ENCODE measurements around the gene INSYN2B. TPM values are rescaled to one million over a fixed set of nuclear protein-coding genes. Genes with fewer than 3 reads are reported as not detected.

INSYN2B gene
- total RNA-seq, 2 experiments from 2014 or later = not detected

- Mint-ChIP-seq H3K27ac (no peak overlapping the region), H3K27me3 (no peaks in the 10 kb centered on the region), H3K36me3 (peaks cover 20% of the 10 kb centered on the region), H3K9me3 (no peaks in the 10 kb centered on the region), H3K4me3 (no peak overlapping the region), H3K4me1 (ENCODE audit: low read depth) (peaks cover 8% of the 10 kb centered on the region)
- intact Hi-C loops (cut with micrococcal nuclease) = no loop called here
- no peak for DNase-seq
- ChIA-PET CTCF (no interaction called here), POLR2A (no interaction called here)
These were observed 104.6 kb downstream of the INSYN2B start for GRCh38 chr5:169875731-169876130.

GRCh38 chr5:169875091-169875728 is 105.1 kb downstream of the INSYN2B start:
- no peak overlapping the region for H3K4me3 Mint-ChIP-seq
- ChIA-PET CTCF (no interaction called here), POLR2A (no interaction called here)
- H3K27me3 Mint-ChIP-seq = no peaks in the 10 kb centered on the region
- H3K36me3 Mint-ChIP-seq = peaks cover 20% of the 10 kb centered on the region
- intact Hi-C loops (cut with micrococcal nuclease) = no loop called here
- DNase-seq = no peak
- H3K4me1 Mint-ChIP-seq (ENCODE audit: low read depth) = peaks cover 8% of the 10 kb centered on the region
- H3K27ac Mint-ChIP-seq = no peak overlapping the region
- no peaks in the 10 kb centered on the region for H3K9me3 Mint-ChIP-seq

- H3K27ac Mint-ChIP-seq = no peak overlapping the region
- H3K4me1 Mint-ChIP-seq (ENCODE audit: low read depth) = peaks cover 8% of the 10 kb centered on the region
- peaks cover 25% of the 10 kb centered on the region for H3K36me3 Mint-ChIP-seq
- DNase-seq = no peak
- no peak overlapping the region for H3K4me3 Mint-ChIP-seq
- H3K27me3 Mint-ChIP-seq = no peaks in the 10 kb centered on the region
- intact Hi-C loops (cut with micrococcal nuclease) = no loop called here
- ChIA-PET CTCF (no interaction called here), POLR2A (no interaction called here)
- no peaks in the 10 kb centered on the region for H3K9me3 Mint-ChIP-seq
These were observed 105.7 kb downstream of the INSYN2B start for GRCh38 chr5:169874621-169875020.

- no peak overlapping the region for H3K27ac Mint-ChIP-seq
- no peak for DNase-seq
- H3K4me3 Mint-ChIP-seq = no peak overlapping the region
- ChIA-PET POLR2A (interaction anchor here (0.7 kb wide), 1 partner anchor 157 kb away, joined by 4 read pairs; no protein-coding TSS in a partner anchor), CTCF (no interaction called here)
- peaks cover 25% of the 10 kb centered on the region for H3K36me3 Mint-ChIP-seq
- H3K9me3 Mint-ChIP-seq = no peaks in the 10 kb centered on the region
- peaks cover 8% of the 10 kb centered on the region for H3K4me1 Mint-ChIP-seq (ENCODE audit: low read depth)
- intact Hi-C loops (cut with micrococcal nuclease) = no loop called here
- no peaks in the 10 kb centered on the region for H3K27me3 Mint-ChIP-seq
These were observed 106.7 kb downstream of the INSYN2B start for GRCh38 chr5:169873642-169874041.

- ChIA-PET POLR2A (no interaction called here), CTCF (no interaction called here)
- no peak for DNase-seq
- Mint-ChIP-seq H3K36me3 (peaks cover 27% of the 10 kb centered on the region), H3K4me1 (ENCODE audit: low read depth) (peaks cover 8% of the 10 kb centered on the region), H3K9me3 (no peaks in the 10 kb centered on the region), H3K27ac (no peak overlapping the region), H3K4me3 (no peak overlapping the region), H3K27me3 (no peaks in the 10 kb centered on the region)
- intact Hi-C loops (cut with micrococcal nuclease) = no loop called here
These were observed 108.3 kb downstream of the INSYN2B start for GRCh38 chr5:169871826-169872490.

GRCh38 chr5:169870211-169870610 is 110.1 kb downstream of the INSYN2B start:
- no peak overlapping the region for H3K27ac Mint-ChIP-seq
- no peak overlapping the region for H3K4me3 Mint-ChIP-seq
- CTCF ChIA-PET = no interaction called here
- peaks cover 25% of the 10 kb centered on the region for H3K36me3 Mint-ChIP-seq
- POLR2A ChIA-PET = no interaction called here
- no peaks in the 10 kb centered on the region for H3K4me1 Mint-ChIP-seq (ENCODE audit: low read depth)
- no peak for DNase-seq
- no peaks in the 10 kb centered on the region for H3K9me3 Mint-ChIP-seq
- intact Hi-C loops (cut with micrococcal nuclease) = no loop called here
- H3K27me3 Mint-ChIP-seq = no peaks in the 10 kb centered on the region

- no peak overlapping the region for H3K4me3 Mint-ChIP-seq
These were observed 111.2 kb downstream of the INSYN2B start for GRCh38 chr5:169869066-169869465.

GRCh38 chr5:169867347-169867746 is 112.9 kb downstream of the INSYN2B start:
- Mint-ChIP-seq H3K27ac (no peak overlapping the region), H3K4me3 (no peak overlapping the region), H3K9me3 (no peaks in the 10 kb centered on the region), H3K4me1 (ENCODE audit: low read depth) (no peaks in the 10 kb centered on the region), H3K27me3 (no peaks in the 10 kb centered on the region), H3K36me3 (peaks cover 22% of the 10 kb centered on the region)
- no peak for DNase-seq
- ChIA-PET CTCF (interaction anchor here (1.0 kb wide), 1 partner anchor 17 kb away, joined by 3 read pairs; no protein-coding TSS in a partner anchor), POLR2A (no interaction called here)
- intact Hi-C loops (cut with micrococcal nuclease) = no loop called here

More at GRCh38 chr5:169869066-169869465, 111.2 kb downstream of the INSYN2B start:
- intact Hi-C loops (cut with micrococcal nuclease) = no loop called here
- Mint-ChIP-seq H3K4me1 (ENCODE audit: low read depth) (no peaks in the 10 kb centered on the region), H3K27me3 (no peaks in the 10 kb centered on the region), H3K9me3 (no peaks in the 10 kb centered on the region), H3K27ac (no peak overlapping the region), H3K36me3 (peaks cover 25% of the 10 kb centered on the region)
- ChIA-PET CTCF (no interaction called here), POLR2A (no interaction called here)
- DNase-seq = no peak

GRCh38 chr5:169864483-169864882 is 115.8 kb downstream of the INSYN2B start:
- no peak for DNase-seq
- intact Hi-C loops (cut with micrococcal nuclease) = no loop called here
- H3K9me3 Mint-ChIP-seq = no peaks in the 10 kb centered on the region
- ChIA-PET CTCF (no interaction called here), POLR2A (no interaction called here)
- H3K4me3 Mint-ChIP-seq = no peak overlapping the region
- H3K27ac Mint-ChIP-seq = no peak overlapping the region
- no peaks in the 10 kb centered on the region for H3K27me3 Mint-ChIP-seq
- H3K36me3 Mint-ChIP-seq = peaks cover 16% of the 10 kb centered on the region
- peaks cover 6% of the 10 kb centered on the region for H3K4me1 Mint-ChIP-seq (ENCODE audit: low read depth)

GRCh38 chr5:169862391-169862811 is 117.9 kb downstream of the INSYN2B start:
- ChIA-PET POLR2A (no interaction called here), CTCF (no interaction called here)
- H3K4me3 Mint-ChIP-seq = no peak overlapping the region
- DNase-seq = no peak
- peaks cover 11% of the 10 kb centered on the region for H3K36me3 Mint-ChIP-seq
- intact Hi-C loops (cut with micrococcal nuclease) = no loop called here
- H3K27ac Mint-ChIP-seq = no peak overlapping the region
- H3K27me3 Mint-ChIP-seq = no peaks in the 10 kb centered on the region
- peaks cover 15% of the 10 kb centered on the region for H3K4me1 Mint-ChIP-seq (ENCODE audit: low read depth)
- no peaks in the 10 kb centered on the region for H3K9me3 Mint-ChIP-seq

- ChIA-PET CTCF (no interaction called here), POLR2A (no interaction called here)
- Mint-ChIP-seq H3K4me3 (no peak overlapping the region), H3K36me3 (peaks cover 13% of the 10 kb centered on the region), H3K9me3 (no peaks in the 10 kb centered on the region), H3K4me1 (ENCODE audit: low read depth) (peaks cover 19% of the 10 kb centered on the region), H3K27ac (no peak overlapping the region), H3K27me3 (no peaks in the 10 kb centered on the region)
- intact Hi-C loops (cut with micrococcal nuclease) = no loop called here
- DNase-seq = no peak
These were observed 118.4 kb downstream of the INSYN2B start for GRCh38 chr5:169861934-169862333.

GRCh38 chr5:169861433-169861832 is 118.9 kb downstream of the INSYN2B start:
- no peak for DNase-seq
- CTCF ChIA-PET = no interaction called here
- Mint-ChIP-seq H3K4me3 (no peak overlapping the region), H3K36me3 (peaks cover 14% of the 10 kb centered on the region), H3K4me1 (ENCODE audit: low read depth) (peaks cover 24% of the 10 kb centered on the region), H3K9me3 (no peaks in the 10 kb centered on the region), H3K27me3 (no peaks in the 10 kb centered on the region), H3K27ac (no peak overlapping the region)
- intact Hi-C loops (cut with micrococcal nuclease) = no loop called here
- POLR2A ChIA-PET = no interaction called here

GRCh38 chr5:169860585-169860984 is 119.7 kb downstream of the INSYN2B start:
- no peak for DNase-seq
- ChIA-PET CTCF (no interaction called here), POLR2A (no interaction called here)
- H3K27ac Mint-ChIP-seq = no peak overlapping the region
- H3K4me3 Mint-ChIP-seq = no peak overlapping the region
- H3K36me3 Mint-ChIP-seq = peaks cover 21% of the 10 kb centered on the region
- peaks cover 32% of the 10 kb centered on the region for H3K4me1 Mint-ChIP-seq (ENCODE audit: low read depth)
- no peaks in the 10 kb centered on the region for H3K27me3 Mint-ChIP-seq
- intact Hi-C loops (cut with micrococcal nuclease) = no loop called here
- peaks cover 2% of the 10 kb centered on the region for H3K9me3 Mint-ChIP-seq

Data from activated CD4-positive, alpha-beta memory T cell treated with anti-CD3 and anti-CD28 coated beads for 36 hours (primary cell).